ENCODE data around the gene TCF7L1. TPM values are rescaled to one million over a fixed set of nuclear protein-coding genes. Genes with fewer than 3 reads are reported as not detected.

TCF7L1 gene
- polyA plus RNA-seq, 1 of the 3 experiments (the other 2 are of a cell fraction), result 3.7 TPM

- CTCF ChIA-PET, result interaction anchor here (0.8 to 2.4 kb wide), 13 partner anchors 8 to 148 kb away, joined by 3 to 13 read pairs (median 4); partner anchors contain the start of gene TCF7L1
- Histone ChIP-seq H3K4me2 (peak overlapping the region; percentile 49; the same call in 1 of the 2 replicates), H3K27ac (ENCODE audit: low read depth in 2 of 2, low read length in 1 of 2) (peak overlapping the region; percentile 45 to 86; a peak in 3 of 4 replicates), H3K9ac (no peak overlapping the region), H3K27me3 (ENCODE audit: insufficient read depth) (no peaks in the 10 kb centered on the region), H2AFZ (ENCODE audit: low read depth) (no peak overlapping the region), H3K79me2 (ENCODE audit: insufficient read depth) (no peaks in the 10 kb centered on the region), H3K36me3 (replicated peaks in 1 of 2; ENCODE audit: control insufficient read depth in 1 of 2, insufficient read depth in 2 of 2, low read length in 1 of 2) (no peaks in the 10 kb centered on the region), H3K9me2 (no peaks in the 10 kb centered on the region), H3K4me1 (ENCODE audit: control insufficient read depth in 1 of 2, insufficient read depth in 2 of 2, low read depth in 1 of 2, low read length in 1 of 2) (peaks cover 36 to 39% of the 10 kb centered on the region in 2 experiments), H3F3A (replicated peaks; ENCODE audit: insufficient read depth) (no peaks in the 10 kb centered on the region), H4K20me1 (ENCODE audit: insufficient read depth) (peaks cover 12% of the 10 kb centered on the region), H3K4me3 (ENCODE audit: low read depth in 2 of 2, low read length in 1 of 2) (no peak overlapping the region), H3K9me3 (no peaks in the 10 kb centered on the region)
- WGBS (ENCODE audit: low lambda C conversion rate), result 66% methylated on average over 9 of the region's 9 CpGs
- peak; percentile 32 for DNase-seq
- TF ChIP-seq FOXM1 (IDR thresholded peaks at IDR 0.05; ENCODE audit: low read depth), result no peak
- TF ChIP-seq NFIC (IDR thresholded peaks at IDR 0.05; ENCODE audit: borderline replicate concordance), result no peak
- no peak for TF ChIP-seq CTCF (IDR thresholded peaks at IDR 0.05)
- no peak for TF ChIP-seq REST (IDR thresholded peaks at IDR 0.05; ENCODE audit: low read depth, low read length)
- TF ChIP-seq FOXJ3 (CRISPR knock-in tag; IDR thresholded peaks at IDR 0.05), result no peak
- POLR2A ChIA-PET, result no interaction called here
These were observed 81.9 kb downstream of the TCF7L1 start for GRCh38 chr2:85215081-85215447.

GRCh38 chr2:85215448-85216401 is 82.5 kb downstream of the TCF7L1 start:
- DNase-seq, result peak; percentile 87
- Histone ChIP-seq H3K79me2 (ENCODE audit: insufficient read depth) (no peaks in the 10 kb centered on the region), H3K27ac (ENCODE audit: low read depth in 2 of 2, low read length in 1 of 2) (peak overlapping the region; percentile 80 to 90), H3K9ac (peak overlapping the region; percentile 24; the same call in 1 of the 2 replicates), H3K9me3 (no peaks in the 10 kb centered on the region), H3K36me3 (replicated peaks in 1 of 2; ENCODE audit: control insufficient read depth in 1 of 2, insufficient read depth in 2 of 2, low read length in 1 of 2) (no peaks in the 10 kb centered on the region), H3K4me2 (peak overlapping the region; percentile 51; the same call in 1 of the 2 replicates), H2AFZ (ENCODE audit: low read depth) (no peak overlapping the region), H3K9me2 (no peaks in the 10 kb centered on the region), H4K20me1 (ENCODE audit: insufficient read depth) (peaks cover 12% of the 10 kb centered on the region), H3K4me3 (ENCODE audit: low read depth in 2 of 2, low read length in 1 of 2) (peak overlapping the region in 1 of 2 experiments; percentile 7; a peak in 1 of 4 replicates), H3F3A (replicated peaks; ENCODE audit: insufficient read depth) (peaks cover 2% of the 10 kb centered on the region), H3K27me3 (ENCODE audit: insufficient read depth) (no peaks in the 10 kb centered on the region), H3K4me1 (ENCODE audit: control insufficient read depth in 1 of 2, insufficient read depth in 2 of 2, low read depth in 1 of 2, low read length in 1 of 2) (peaks cover 36 to 39% of the 10 kb centered on the region in 2 experiments)
- ChIA-PET POLR2A (no interaction called here), CTCF (interaction anchor here (0.9 to 2.4 kb wide), 12 partner anchors 8 to 149 kb away, joined by 3 to 13 read pairs (median 3); partner anchors contain the start of gene TCF7L1)
- 35% methylated on average over 17 of the region's 18 CpGs for WGBS (ENCODE audit: low lambda C conversion rate)
- TF ChIP-seq FOXM1 (IDR thresholded peaks at IDR 0.05; ENCODE audit: low read depth) (no peak), NRF1 (IDR thresholded peaks at IDR 0.05; ENCODE audit: low read depth, low read length) (no peak), ZBTB33 (IDR thresholded peaks at IDR 0.05; ENCODE audit: borderline replicate concordance, low read depth) (no peak), ELF1 (IDR thresholded peaks at IDR 0.05) (no peak), FOSL2 (IDR thresholded peaks at IDR 0.05; ENCODE audit: borderline replicate concordance, low read depth) (no peak), MAX (IDR thresholded peaks at IDR 0.05; ENCODE audit: low read depth) (0 out of 2 replicates have a peak, but pooled peaks have one; percentile 41), USF2 (IDR thresholded peaks at IDR 0.05; ENCODE audit: borderline replicate concordance, low read depth, low read length) (no peak), USF1 (IDR thresholded peaks at IDR 0.05; ENCODE audit: borderline replicate concordance, low read depth) (no peak), RCOR1 (IDR thresholded peaks at IDR 0.05; ENCODE audit: low read length) (peak; percentile 92), POLR2AphosphoS5 (IDR thresholded peaks at IDR 0.05; ENCODE audit: low read depth, low read length) (peak; percentile 37; the same call in 1 of the 2 replicates), GABPA (IDR thresholded peaks at IDR 0.05; ENCODE audit: low read depth) (no peak)

Data from SK-N-SH (cell line).